ENCODE data around the gene SKA2. TPM values are rescaled to one million over a fixed set of nuclear protein-coding genes. Genes with fewer than 3 reads are reported as not detected.

SKA2 gene
- polyA plus RNA-seq, 1 experiment: 9.7 TPM

DNA sequence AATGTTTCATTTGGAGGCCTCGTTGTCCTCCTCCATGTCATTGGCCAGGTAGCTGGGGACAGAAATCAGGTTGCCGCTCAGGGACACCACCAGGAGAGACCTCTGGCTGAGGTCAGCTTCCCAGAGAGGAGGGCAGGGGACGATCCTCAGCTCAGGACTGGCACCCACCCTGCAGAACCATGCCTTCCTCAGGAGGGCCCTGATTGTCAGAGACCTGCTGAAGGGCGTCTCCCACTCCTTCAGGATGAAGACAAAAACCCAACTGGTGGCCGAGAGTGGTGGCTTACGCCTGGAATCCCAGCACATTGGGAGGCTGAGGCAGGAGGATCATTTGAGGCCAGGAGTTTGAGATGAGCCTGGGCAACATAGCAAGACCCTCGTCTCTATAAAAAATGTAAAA, 20.1 kb upstream of the SKA2 start:
- Histone ChIP-seq H3K27me3 (ENCODE audit: control insufficient read depth, insufficient read depth, low read length) (no peaks in the 10 kb centered on the region), H3K36me3 (ENCODE audit: control insufficient read depth, insufficient read depth, low read length) (no peaks in the 10 kb centered on the region), H3K4me3 (ENCODE audit: low read depth, low read length) (no peak overlapping the region)
- no peak for DNase-seq (ENCODE audit: low read depth)
- ChIA-PET CTCF (no interaction called here), POLR2A (no interaction called here)
- TF ChIP-seq, protein P1, sequence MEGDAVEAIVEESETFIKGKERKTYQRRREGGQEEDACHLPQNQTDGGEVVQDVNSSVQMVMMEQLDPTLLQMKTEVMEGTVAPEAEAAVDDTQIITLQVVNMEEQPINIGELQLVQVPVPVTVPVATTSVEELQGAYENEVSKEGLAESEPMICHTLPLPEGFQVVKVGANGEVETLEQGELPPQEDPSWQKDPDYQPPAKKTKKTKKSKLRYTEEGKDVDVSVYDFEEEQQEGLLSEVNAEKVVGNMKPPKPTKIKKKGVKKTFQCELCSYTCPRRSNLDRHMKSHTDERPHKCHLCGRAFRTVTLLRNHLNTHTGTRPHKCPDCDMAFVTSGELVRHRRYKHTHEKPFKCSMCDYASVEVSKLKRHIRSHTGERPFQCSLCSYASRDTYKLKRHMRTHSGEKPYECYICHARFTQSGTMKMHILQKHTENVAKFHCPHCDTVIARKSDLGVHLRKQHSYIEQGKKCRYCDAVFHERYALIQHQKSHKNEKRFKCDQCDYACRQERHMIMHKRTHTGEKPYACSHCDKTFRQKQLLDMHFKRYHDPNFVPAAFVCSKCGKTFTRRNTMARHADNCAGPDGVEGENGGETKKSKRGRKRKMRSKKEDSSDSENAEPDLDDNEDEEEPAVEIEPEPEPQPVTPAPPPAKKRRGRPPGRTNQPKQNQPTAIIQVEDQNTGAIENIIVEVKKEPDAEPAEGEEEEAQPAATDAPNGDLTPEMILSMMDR (IDR thresholded peaks at IDR 0.05; ENCODE audit: insufficient read depth, low read depth, low read length): no peak

DNA sequence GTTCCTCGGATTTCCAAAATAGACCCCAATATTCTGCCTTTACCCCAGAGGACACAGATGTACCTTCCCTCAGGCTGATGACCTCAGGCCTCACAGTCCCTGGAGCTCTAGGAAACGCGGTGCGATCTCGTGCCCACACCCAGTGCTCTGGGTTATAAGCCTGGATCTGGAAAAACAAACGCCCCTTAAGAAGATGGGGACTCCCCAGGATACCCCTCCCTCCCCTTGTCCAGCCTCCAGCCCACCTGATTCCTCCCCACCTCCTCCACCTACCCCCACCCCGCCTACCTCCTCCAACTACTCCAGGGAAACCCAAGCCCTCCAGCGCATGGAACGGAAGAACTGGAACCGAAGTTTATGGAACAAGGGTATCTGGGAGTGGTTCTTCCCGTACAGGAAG, 19.7 kb upstream of the SKA2 start:
- no peaks in the 10 kb centered on the region for H3K27me3 ChIP-seq (ENCODE audit: control insufficient read depth, insufficient read depth, low read length)
- no peak for DNase-seq (ENCODE audit: low read depth)
- H3K36me3 ChIP-seq (ENCODE audit: control insufficient read depth, insufficient read depth, low read length): no peaks in the 10 kb centered on the region
- TF ChIP-seq, protein P1 (IDR thresholded peaks at IDR 0.05; ENCODE audit: insufficient read depth, low read depth, low read length): no peak
- POLR2A ChIA-PET: no interaction called here
- CTCF ChIA-PET: interaction anchor here (0.5 kb wide), 1 partner anchor 26 kb away, joined by 3 read pairs; no protein-coding TSS in a partner anchor
- no peak overlapping the region for H3K4me3 ChIP-seq (ENCODE audit: low read depth, low read length)

DNA sequence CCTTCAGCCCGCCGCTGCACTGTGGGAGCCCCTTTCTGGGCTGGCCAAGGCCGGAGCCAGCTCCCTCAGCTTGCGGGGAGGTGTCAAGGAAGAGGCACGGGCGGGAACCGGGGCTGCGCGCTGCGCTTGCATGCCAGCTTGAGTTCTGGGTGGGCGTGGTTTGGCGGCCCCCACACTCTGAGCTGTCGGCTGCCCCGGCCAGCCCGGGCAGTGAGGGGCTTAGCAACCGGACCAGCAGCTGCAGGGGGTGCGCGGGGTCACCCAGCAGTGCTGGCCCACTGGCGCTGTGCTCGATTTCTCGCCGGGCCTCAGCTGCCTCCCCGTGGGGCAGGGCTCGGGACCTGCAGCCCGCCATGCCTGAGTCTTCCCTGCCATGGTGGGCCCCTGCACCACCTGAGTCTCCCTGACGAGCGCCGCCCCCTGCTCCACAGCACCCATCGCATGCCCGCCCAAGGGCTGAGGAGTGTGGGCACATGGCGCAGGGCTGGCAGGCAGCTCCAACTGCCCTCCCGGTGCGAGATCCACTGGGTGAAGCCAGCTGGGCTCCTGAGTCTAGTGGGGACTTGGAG, 17.5 kb upstream of the SKA2 start:
- TF ChIP-seq, protein P1 (IDR thresholded peaks at IDR 0.05; ENCODE audit: insufficient read depth, low read depth, low read length): no peak
- Histone ChIP-seq H3K27me3 (ENCODE audit: control insufficient read depth, insufficient read depth, low read length) (no peaks in the 10 kb centered on the region), H3K4me3 (ENCODE audit: low read depth, low read length) (no peak overlapping the region), H3K36me3 (ENCODE audit: control insufficient read depth, insufficient read depth, low read length) (no peaks in the 10 kb centered on the region)
- ChIA-PET POLR2A (no interaction called here), CTCF (no interaction called here)
- no peak for DNase-seq (ENCODE audit: low read depth)

DNA sequence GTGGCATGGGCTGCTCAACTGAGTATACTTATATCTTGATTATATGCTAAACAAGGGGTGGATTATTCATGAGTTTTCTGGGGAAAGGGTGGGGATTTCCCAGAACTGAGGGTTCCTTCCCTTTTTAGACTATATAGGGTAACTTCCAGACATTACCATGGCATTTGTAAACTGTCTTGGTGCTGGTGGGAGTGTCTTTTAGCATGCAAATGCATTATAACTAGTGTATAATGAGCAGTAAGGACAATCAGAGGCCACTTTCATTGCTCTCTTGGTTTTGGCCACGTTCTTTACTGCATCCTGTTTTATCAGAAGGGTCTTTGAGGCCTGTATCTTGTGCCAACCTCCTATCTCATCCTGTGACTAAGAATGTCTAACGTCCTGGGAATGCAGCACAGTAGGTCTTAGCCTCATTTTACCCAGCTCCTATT, 12.6 kb upstream of the SKA2 start:
- no peak overlapping the region for H3K4me3 ChIP-seq (ENCODE audit: low read depth, low read length)
- no peaks in the 10 kb centered on the region for H3K36me3 ChIP-seq (ENCODE audit: control insufficient read depth, insufficient read depth, low read length)
- POLR2A ChIA-PET: no interaction called here
- DNase-seq (ENCODE audit: low read depth): no peak
- CTCF ChIA-PET: interaction anchor here (1.5 to 2.6 kb wide), 2 partner anchors 17 to 43 kb away, joined by 5 to 8 read pairs; no protein-coding TSS in a partner anchor
- TF ChIP-seq, protein P1 (IDR thresholded peaks at IDR 0.05; ENCODE audit: insufficient read depth, low read depth, low read length): no peak
- H3K27me3 ChIP-seq (ENCODE audit: control insufficient read depth, insufficient read depth, low read length): no peaks in the 10 kb centered on the region

DNA sequence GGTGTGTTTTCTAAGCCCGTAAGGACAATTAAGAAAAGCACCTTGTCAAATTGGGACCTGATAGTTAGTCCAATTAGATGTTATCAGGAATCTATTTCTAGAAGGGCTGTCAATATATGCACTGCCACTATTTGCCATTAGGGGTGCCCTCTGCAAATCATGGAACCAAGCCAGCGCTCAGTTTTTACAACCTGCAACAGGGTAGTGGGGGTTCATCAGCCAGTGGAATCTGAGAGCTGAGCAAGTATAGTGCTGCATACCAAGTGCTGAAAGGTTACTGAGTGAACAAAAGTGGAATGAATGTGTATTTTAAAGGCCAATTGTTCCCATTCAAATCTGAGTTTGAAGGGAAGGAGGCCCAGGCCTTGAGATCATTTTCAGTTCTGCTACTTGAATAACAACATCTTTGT, 11.0 kb upstream of the SKA2 start:
- POLR2A ChIA-PET: no interaction called here
- CTCF ChIA-PET: interaction anchor here (1.0 to 2.6 kb wide), 5 partner anchors 13 to 100 kb away, joined by 3 to 8 read pairs (median 4); no protein-coding TSS in a partner anchor
- no peak for DNase-seq (ENCODE audit: low read depth)

More for the DNA sequence above, 11.0 kb upstream of the SKA2 start:
- Histone ChIP-seq H3K27me3 (ENCODE audit: control insufficient read depth, insufficient read depth, low read length) (no peaks in the 10 kb centered on the region), H3K36me3 (ENCODE audit: control insufficient read depth, insufficient read depth, low read length) (no peaks in the 10 kb centered on the region), H3K4me3 (ENCODE audit: low read depth, low read length) (no peak overlapping the region)
- TF ChIP-seq, protein P1 (IDR thresholded peaks at IDR 0.05; ENCODE audit: insufficient read depth, low read depth, low read length): peak; percentile 76
